ENCODE measurements around the gene LHPP. TPM values are rescaled to one million over a fixed set of nuclear protein-coding genes. Genes with fewer than 3 reads are reported as not detected.

The LHPP gene
- total RNA-seq, 1 donor = 20.4 TPM

- Histone ChIP-seq H3K4me3 (ENCODE audit: low read length) (no peak overlapping the region), H3K9me3 (ENCODE audit: low read depth, low read length) (no peaks in the 10 kb centered on the region), H3K4me1 (ENCODE audit: insufficient read depth, low read length) (peaks cover 10% of the 10 kb centered on the region), H3K27me3 (ENCODE audit: insufficient read depth, low read length) (peaks cover 21% of the 10 kb centered on the region)
Measured at GRCh38 chr10:124458889-124459288, 2.7 kb upstream of the LHPP start.

GRCh38 chr10:124459395-124459794 lies 2.2 kb upstream of the LHPP start:
- peaks cover 15% of the 10 kb centered on the region for H3K27me3 ChIP-seq (ENCODE audit: insufficient read depth, low read length)
- H3K9me3 ChIP-seq (ENCODE audit: low read depth, low read length) = no peaks in the 10 kb centered on the region
- no peak overlapping the region for H3K4me3 ChIP-seq (ENCODE audit: low read length)
- H3K4me1 ChIP-seq (ENCODE audit: insufficient read depth, low read length) = peaks cover 12% of the 10 kb centered on the region

GRCh38 chr10:124460144-124460543 lies 1.5 kb upstream of the LHPP start:
- Histone ChIP-seq H3K4me3 (ENCODE audit: low read length) (no peak overlapping the region), H3K4me1 (ENCODE audit: insufficient read depth, low read length) (peaks cover 19% of the 10 kb centered on the region), H3K27me3 (ENCODE audit: insufficient read depth, low read length) (peaks cover 10% of the 10 kb centered on the region), H3K9me3 (ENCODE audit: low read depth, low read length) (no peaks in the 10 kb centered on the region)

- Histone ChIP-seq H3K9me3 (ENCODE audit: low read depth, low read length) (no peaks in the 10 kb centered on the region), H3K4me3 (ENCODE audit: low read length) (peak overlapping the region; percentile 63), H3K4me1 (ENCODE audit: insufficient read depth, low read length) (peaks cover 26% of the 10 kb centered on the region), H3K27me3 (ENCODE audit: insufficient read depth, low read length) (no peaks in the 10 kb centered on the region)
Measured at GRCh38 chr10:124462348-124462695, 699 bp downstream of the LHPP start.

GRCh38 chr10:124464028-124464965 lies 2.7 kb downstream of the LHPP start:
- Histone ChIP-seq H3K27me3 (ENCODE audit: insufficient read depth, low read length) (no peaks in the 10 kb centered on the region), H3K9me3 (ENCODE audit: low read depth, low read length) (no peaks in the 10 kb centered on the region), H3K4me3 (ENCODE audit: low read length) (no peak overlapping the region), H3K4me1 (ENCODE audit: insufficient read depth, low read length) (peaks cover 26% of the 10 kb centered on the region)

GRCh38 chr10:124465003-124465776 lies 3.6 kb downstream of the LHPP start:
- Histone ChIP-seq H3K4me1 (ENCODE audit: insufficient read depth, low read length) (peaks cover 26% of the 10 kb centered on the region), H3K27me3 (ENCODE audit: insufficient read depth, low read length) (no peaks in the 10 kb centered on the region), H3K9me3 (ENCODE audit: low read depth, low read length) (no peaks in the 10 kb centered on the region), H3K4me3 (ENCODE audit: low read length) (no peak overlapping the region)

- H3K4me3 ChIP-seq (ENCODE audit: low read length) = no peak overlapping the region
Measured at GRCh38 chr10:124465777-124466488, 4.3 kb downstream of the LHPP start.

GRCh38 chr10:124467165-124467564 lies 5.5 kb downstream of the LHPP start:
- Histone ChIP-seq H3K9me3 (ENCODE audit: low read depth, low read length) (no peaks in the 10 kb centered on the region), H3K4me3 (ENCODE audit: low read length) (no peak overlapping the region), H3K27me3 (ENCODE audit: insufficient read depth, low read length) (no peaks in the 10 kb centered on the region), H3K4me1 (ENCODE audit: insufficient read depth, low read length) (peaks cover 21% of the 10 kb centered on the region)

More at GRCh38 chr10:124465777-124466488, 4.3 kb downstream of the LHPP start:
- no peaks in the 10 kb centered on the region for H3K9me3 ChIP-seq (ENCODE audit: low read depth, low read length)
- peaks cover 26% of the 10 kb centered on the region for H3K4me1 ChIP-seq (ENCODE audit: insufficient read depth, low read length)
- H3K27me3 ChIP-seq (ENCODE audit: insufficient read depth, low read length) = no peaks in the 10 kb centered on the region

- H3K4me3 ChIP-seq (ENCODE audit: low read length) = no peak overlapping the region
- H3K27me3 ChIP-seq (ENCODE audit: insufficient read depth, low read length) = no peaks in the 10 kb centered on the region
- H3K9me3 ChIP-seq (ENCODE audit: low read depth, low read length) = no peaks in the 10 kb centered on the region
- H3K4me1 ChIP-seq (ENCODE audit: insufficient read depth, low read length) = peaks cover 15% of the 10 kb centered on the region
Measured at GRCh38 chr10:124468624-124469023, 7.0 kb downstream of the LHPP start.

GRCh38 chr10:124469956-124470484 lies 8.4 kb downstream of the LHPP start:
- Histone ChIP-seq H3K27me3 (ENCODE audit: insufficient read depth, low read length) (no peaks in the 10 kb centered on the region), H3K4me3 (ENCODE audit: low read length) (no peak overlapping the region), H3K4me1 (ENCODE audit: insufficient read depth, low read length) (peaks cover 8% of the 10 kb centered on the region), H3K9me3 (ENCODE audit: low read depth, low read length) (no peaks in the 10 kb centered on the region)

GRCh38 chr10:124470544-124471434 lies 9.2 kb downstream of the LHPP start:
- Histone ChIP-seq H3K27me3 (ENCODE audit: insufficient read depth, low read length) (no peaks in the 10 kb centered on the region), H3K4me1 (ENCODE audit: insufficient read depth, low read length) (peaks cover under 1% of the 10 kb centered on the region), H3K4me3 (ENCODE audit: low read length) (no peak overlapping the region), H3K9me3 (ENCODE audit: low read depth, low read length) (no peaks in the 10 kb centered on the region)

GRCh38 chr10:124472071-124472470 lies 10.4 kb downstream of the LHPP start:
- no peaks in the 10 kb centered on the region for H3K4me1 ChIP-seq (ENCODE audit: insufficient read depth, low read length)
- H3K9me3 ChIP-seq (ENCODE audit: low read depth, low read length) = no peaks in the 10 kb centered on the region
- no peaks in the 10 kb centered on the region for H3K27me3 ChIP-seq (ENCODE audit: insufficient read depth, low read length)
- no peak overlapping the region for H3K4me3 ChIP-seq (ENCODE audit: low read length)

GRCh38 chr10:124473070-124473469 lies 11.4 kb downstream of the LHPP start:
- Histone ChIP-seq H3K4me3 (ENCODE audit: low read length) (no peak overlapping the region), H3K4me1 (ENCODE audit: insufficient read depth, low read length) (no peaks in the 10 kb centered on the region), H3K27me3 (ENCODE audit: insufficient read depth, low read length) (no peaks in the 10 kb centered on the region), H3K9me3 (ENCODE audit: low read depth, low read length) (no peaks in the 10 kb centered on the region)

GRCh38 chr10:124474514-124475070 lies 13.0 kb downstream of the LHPP start:
- Histone ChIP-seq H3K9me3 (ENCODE audit: low read depth, low read length) (no peaks in the 10 kb centered on the region), H3K4me1 (ENCODE audit: insufficient read depth, low read length) (no peaks in the 10 kb centered on the region), H3K4me3 (ENCODE audit: low read length) (no peak overlapping the region), H3K27me3 (ENCODE audit: insufficient read depth, low read length) (no peaks in the 10 kb centered on the region)

Data from mononuclear cell (primary cell).